ENCODE results near the gene CABLES1.
"Not testable (repeated sequence)": the region's sequence is repeated elsewhere in the genome, so short reads cannot be mapped to it uniquely, and the experiment has no call there.

CABLES1 gene

DNA sequence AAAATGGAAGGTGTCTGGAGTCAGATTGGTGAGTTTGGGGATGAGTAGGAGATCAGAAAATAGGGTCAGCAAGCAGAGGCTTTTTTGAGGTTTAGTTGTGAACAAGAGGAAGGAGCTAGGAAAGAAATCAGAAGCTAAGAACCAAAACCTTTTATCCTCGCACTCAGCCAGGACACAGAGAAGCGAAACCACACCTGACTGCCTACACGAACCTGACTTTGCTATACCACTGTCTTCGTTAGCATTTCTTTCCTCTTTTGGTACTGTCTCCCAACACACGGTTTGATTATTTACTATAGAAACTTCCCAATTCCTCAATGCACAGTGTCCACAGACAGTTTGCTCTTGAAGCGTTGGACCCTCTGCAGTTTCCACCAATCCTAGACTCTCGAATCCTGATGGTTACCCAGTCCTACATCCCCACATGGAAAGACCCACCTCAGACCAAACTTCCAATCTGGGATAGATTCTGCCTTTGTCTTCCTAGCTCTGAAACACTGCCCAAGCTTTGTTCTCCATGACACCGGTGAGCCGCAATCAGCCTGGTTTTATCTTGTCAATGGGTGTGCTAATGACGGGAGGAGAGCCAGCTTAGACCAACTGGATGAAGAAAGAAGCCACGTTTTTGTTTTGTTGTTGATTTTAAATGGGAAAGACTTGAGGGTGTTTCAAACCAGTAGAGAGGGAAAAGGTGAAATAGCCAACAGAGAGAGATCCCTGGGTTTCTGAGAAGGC, 137.4 kb downstream of the CABLES1 start:
- DNase-seq, result no peak

DNA sequence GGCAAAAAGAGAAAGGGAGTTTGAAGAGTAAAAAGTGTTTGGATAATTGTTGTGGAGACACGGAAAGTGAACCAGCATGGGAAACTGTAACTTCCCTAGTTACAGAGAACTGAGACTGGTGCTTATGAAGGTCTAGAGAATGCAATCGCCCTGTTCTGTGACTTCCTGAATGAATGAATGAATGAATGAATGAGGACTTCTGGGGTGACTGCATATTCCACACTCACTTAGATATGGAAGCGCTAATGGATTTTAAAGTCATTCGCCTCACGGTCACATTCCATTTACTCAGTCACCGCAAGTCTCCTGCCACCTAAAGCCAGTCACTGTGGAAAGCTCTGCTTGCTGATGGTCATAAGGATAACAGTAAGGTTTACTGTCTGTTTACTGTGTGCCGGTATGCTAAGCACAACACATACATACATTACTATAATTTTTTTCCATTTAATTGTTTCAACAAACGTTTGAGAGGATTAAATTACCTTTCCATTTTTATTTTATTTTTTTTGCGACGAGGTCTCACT, 138.2 kb downstream of the CABLES1 start:
- no peak for DNase-seq

DNA sequence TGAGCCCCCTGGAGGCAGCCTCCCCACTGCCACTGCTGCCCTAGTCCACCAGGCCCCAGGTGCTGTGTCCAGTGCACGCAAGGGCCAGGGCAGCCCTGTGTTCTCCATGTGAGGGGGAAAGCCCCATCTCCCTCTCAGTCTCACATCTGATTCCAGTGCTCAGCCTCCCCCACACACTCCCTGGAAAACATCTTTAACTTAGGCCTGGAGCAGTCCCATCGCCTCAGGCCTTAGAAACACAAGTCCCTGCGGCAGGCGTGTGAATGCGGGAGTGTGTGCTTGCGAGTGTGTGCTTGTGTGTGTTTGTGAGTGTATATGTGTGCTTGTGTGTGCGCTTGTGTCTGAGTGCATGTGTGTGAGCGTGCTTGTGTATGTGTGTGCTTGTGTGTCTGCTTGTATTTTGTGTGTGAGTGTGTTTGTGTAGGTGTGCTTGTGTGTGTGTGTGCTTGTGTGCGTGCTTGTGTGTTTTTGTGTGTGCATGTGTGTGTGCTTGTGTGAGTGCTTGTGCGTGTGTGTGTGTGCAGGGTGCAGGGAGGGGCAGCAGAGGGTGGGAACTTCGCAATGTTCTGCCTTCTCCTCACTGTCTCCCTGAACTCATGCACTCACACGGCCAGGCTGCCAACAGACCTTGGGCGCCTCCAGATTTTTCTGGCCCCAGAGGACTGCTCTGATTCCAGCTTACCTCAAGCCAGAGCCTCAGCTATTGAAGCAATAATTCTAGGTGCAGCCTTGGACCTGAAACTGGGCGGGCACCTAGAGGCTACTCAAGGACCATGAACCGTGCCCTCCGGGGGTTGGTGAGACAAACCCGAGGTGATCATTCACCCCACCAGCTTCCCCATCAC, 139.6 kb downstream of the CABLES1 start:
- DNase-seq, result no peak

DNA sequence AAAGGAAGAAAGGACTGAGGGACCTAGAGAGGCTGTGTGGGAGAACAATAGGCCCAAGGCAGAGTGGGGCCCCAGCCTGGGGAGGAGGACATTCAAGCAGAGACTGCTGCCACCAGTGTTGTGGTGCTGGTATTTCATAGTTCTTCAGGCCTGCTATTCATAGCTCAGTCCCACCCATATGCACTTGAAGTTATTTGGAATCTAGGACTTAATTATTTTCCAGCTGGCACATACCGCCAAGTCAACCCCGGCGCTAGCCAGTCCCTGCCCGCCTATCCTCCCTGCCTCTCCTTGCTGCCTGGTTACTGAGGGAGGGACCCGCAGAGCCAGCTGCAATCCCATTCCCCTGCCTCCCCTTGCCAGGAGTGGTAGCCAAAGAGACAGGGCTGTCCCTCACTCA, 141.2 kb downstream of the CABLES1 start:
- no peak for DNase-seq

DNA sequence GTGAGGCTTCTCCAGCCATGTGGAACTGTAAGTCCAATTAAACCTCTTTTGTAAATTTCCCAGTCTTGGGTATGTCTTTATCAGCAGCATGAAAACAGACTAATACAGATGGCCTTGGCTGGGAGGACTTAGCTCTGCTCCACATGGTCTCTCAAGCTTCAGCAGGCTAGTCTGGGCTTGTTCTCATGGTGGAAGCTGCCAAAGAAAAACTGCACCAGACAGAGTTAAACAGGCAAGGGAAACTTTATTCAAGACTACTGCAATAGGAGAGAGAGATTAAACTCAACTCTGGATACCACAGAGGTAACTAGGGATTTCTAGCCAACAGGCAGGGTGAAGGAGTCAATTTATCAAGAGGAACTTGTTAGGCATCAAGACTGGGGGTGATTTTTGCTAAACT, 142.1 kb downstream of the CABLES1 start:
- no peak for DNase-seq

DNA sequence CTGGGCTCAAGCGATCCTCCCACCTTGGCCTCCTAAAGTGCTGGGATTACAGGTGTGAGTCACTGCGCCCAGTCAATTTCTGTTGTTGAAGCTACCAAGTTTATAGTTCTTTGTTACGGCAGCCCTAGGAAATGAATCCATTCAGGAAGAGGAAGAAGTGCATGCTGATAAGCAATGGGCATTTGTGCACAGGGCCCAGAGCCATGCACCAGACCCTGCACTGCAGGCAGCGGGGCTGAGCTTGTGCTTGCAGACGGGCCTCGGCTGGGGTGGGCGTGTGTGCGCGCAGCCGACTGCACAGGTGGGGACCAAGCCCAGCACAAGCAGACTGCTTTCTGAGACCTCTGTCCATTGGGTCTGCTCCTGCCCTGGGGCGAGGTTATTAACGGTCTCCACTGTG, 144.6 kb downstream of the CABLES1 start:
- DNase-seq, result no peak

DNA sequence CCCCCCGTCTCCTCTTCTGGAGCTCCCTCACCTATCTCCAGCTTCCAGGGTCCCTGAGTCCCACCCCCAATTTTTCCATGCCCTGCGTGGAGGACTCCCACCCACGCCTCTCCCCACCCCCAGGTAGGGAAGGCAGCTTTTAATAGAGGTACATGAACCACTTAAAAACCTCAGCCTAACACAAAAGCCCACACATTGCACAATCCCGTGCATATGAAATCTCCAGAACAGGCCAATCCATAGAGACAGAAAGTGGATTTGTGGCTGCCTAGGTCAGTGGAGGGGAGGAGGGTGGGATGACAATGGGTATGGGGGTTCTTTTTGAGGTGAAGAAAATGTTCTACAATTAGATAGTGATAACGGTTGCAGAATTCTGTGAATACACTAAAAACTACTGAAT, 145.6 kb downstream of the CABLES1 start:
- no peak for DNase-seq

DNA sequence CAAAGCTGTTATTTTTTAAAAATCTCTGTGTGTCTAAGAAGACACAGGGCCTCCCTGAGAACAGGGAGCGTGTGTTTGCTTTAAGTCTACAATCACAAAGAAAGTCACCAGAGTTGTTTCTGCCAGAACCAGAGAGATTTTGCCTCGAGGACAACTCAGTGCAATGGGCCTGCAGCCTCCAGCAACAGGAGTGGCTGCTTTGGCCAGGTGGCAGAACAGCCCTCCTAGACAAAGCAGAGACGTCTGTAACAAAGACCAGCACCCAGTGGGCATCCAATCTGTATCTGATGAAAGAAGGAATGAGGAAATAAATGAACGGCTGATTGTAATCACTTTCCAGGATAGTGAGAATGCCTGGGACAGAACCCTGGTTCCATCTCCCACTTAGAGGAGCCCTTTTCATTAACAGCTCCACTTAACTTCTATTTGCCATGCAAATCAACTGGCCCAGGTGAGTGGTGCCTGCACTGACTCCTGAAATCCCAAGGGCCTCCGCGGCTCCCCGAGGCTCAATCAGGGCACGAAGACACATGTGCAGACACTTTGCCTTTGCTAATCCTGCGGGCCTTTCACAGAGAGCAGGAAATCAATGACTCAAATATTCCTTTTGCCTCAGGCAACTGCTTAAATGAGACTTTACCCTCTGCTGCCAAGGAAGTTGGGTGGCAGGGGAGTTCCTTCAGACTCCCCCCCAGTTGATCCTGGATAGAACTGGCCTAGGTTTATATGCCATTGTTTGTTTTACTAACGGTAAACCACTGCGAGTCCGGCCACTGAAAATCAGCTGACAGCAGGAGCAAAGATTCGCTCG, 146.5 kb downstream of the CABLES1 start:
- no peak for DNase-seq

DNA sequence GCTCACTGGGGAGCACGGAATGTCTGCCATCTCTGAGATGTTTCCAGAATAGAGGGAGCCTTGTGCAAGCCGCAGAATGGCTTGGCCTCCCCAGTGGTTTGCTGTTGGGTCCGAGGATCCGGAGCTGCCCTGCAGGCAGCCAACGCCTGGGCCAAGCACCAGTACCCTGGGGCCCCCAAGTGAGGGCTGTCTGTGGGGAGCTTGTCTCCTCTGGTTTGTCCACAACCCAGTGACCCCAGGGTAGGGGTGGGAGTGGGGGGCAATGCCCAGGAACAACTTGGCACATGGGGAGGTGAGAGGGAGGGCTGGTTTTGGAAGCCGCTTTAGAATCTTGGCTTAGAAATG, 147.1 kb downstream of the CABLES1 start:
- DNase-seq, result no peak

DNA sequence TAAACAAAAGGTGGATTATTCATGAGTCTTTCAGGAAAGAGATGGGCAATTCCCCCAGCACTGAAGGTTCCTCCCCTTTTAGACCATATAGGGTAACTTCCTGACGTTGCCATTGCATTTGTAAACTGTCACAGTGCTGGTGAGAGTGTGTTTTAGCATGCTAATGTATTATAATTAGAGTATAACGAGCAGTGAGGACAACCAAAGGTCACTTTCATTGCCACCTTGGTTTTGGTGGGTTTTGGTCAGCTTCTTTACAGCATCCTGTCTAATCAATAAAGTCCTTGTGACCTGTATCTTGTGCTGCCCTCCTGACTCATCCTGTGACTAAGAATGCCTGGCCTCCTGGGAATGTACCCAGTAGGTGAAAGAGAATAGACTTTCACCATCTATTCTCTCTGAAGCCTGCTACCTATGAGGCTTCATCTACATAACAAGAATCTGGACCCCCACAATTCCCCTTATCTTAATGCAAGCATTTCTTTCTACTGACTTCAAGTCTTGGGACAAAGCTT, 148.7 kb downstream of the CABLES1 start:
- DNase-seq, result no peak

DNA sequence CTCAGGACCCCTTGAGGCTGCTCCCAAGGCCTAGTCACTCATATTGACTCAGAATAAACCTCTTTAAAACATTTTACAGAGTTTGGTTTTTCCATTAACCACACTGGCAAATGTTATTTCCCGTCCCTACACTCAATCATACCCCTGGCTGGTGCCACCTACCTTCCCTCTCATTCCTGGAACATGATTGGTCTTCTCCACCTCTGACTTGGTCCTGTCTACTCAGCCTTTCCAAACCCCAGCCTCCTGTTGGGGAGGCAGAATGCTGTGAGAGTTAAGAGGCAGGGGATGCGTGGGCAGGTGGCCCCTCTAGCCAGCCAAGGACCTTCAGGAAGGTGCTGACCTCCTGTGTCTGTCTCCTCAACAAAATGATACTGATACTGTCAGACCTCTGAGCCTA, 149.3 kb downstream of the CABLES1 start:
- no peak for DNase-seq

DNA sequence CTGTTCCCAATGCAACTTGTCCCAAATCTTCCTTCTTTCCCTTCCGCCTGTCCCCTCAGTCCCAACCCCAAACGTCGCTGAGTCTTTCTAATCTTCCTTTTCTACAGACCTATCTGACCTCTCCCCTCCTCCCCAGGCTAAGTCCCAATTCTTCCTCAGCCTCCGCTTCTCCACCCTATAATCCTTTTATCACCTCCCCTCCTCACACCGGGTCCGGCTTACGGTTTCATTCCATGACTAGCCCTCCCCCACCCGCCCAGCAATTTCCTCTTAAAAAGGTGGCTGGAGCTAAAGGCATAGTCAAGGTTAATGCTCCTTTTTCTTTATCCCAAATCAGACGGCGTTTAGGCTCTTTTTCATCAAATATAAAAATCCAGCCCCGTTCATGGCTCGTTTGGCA, 150.3 kb downstream of the CABLES1 start:
- not testable (repeated sequence) for DNase-seq

DNA sequence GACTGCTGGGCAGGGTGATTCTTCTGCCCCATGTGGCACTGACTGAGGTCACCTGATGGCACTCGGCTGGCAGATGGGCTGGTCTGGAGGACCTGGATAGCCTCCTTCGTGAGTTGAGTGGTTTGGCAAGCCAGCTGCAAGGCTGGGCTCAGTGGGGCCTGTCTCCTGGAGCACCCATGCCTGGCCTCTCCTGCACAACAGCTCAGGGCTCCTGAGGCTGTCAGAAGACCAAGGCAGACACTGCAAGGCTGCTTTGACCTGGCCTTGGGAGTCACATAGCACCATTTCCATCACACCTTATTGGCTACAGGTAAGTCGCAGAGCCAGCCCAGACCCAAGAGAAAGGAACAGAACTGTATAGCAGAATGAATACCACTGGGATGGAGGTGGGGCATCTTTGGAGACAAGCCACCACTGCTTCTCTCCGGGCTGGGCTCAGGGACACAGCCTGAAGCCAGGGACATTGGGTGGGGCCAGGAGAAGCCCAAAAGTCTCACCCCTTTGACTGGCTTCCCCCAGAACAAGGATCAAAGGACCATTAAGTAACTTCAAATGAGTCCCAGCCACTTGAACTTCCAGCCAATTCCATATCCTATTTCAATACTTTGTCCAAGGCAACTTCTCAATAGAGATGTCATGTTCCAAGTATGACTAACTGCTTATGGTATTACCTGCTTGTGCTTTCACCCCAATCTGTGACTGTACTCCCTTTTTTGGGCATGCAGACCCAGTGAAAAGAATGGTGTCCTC, 156.3 kb downstream of the CABLES1 start:
- no peak for DNase-seq

DNA sequence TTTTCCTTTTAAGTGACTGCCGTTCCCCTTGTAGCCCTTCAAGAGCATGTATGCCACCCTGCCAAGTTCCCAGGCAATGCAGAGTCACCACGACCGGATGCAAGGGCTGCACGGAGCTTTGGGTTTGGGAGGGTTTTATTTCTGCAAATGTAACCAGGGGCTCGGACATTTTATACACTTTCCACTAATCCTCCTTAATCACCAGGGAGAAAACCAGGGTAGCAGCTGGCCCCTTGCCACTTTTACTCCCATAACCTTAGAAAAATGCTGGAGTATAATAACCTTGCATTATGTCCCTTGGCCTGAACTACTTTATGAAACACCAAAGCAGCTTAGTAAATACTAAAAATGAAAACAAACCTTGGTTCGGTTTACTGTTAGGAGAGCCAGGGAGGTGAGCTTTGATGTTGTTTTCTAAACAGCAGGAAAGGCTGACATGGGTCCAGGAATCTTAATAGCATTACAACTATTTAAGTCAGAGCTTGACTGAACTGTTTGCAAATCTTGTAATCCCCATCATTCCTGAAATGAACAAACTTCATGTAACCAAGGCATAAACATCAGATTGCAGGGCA, 165.0 kb downstream of the CABLES1 start:
- no peak for DNase-seq

DNA sequence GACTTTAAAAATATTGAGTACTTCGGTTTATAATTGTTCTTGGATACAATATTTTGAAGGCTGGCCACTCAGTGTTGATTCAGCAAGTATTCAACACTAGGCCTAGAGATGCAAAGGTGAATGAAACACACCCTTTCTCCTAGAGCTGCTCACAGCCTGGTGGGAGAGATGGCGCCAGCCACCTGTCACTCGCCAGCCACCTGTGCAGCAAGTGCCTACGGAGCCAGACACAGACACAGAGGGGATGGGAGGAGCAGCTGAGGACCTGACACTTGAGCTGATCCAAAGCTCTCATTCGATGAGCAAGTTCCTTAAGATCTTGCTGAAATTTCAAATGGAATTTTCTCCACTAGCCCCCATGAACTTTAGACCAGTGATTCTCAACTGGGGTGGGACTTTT, 166.7 kb downstream of the CABLES1 start:
- DNase-seq, result no peak

DNA sequence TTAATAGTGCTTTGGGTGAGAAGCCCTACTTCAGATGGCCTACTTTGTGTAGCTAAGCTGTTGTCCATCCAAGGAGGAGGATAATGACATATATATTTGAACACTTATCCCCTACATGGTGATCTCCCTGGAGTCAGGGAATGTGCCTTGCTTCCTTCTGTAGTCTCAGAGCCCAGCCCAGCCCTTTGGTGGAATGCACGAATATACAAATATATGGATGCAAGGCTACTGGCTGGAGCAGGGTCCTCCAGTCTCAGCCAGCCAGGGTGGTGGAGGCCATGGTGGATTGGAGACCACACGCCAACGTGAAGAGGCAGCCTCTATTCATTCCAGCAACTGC, 167.2 kb downstream of the CABLES1 start:
- DNase-seq, result no peak

DNA sequence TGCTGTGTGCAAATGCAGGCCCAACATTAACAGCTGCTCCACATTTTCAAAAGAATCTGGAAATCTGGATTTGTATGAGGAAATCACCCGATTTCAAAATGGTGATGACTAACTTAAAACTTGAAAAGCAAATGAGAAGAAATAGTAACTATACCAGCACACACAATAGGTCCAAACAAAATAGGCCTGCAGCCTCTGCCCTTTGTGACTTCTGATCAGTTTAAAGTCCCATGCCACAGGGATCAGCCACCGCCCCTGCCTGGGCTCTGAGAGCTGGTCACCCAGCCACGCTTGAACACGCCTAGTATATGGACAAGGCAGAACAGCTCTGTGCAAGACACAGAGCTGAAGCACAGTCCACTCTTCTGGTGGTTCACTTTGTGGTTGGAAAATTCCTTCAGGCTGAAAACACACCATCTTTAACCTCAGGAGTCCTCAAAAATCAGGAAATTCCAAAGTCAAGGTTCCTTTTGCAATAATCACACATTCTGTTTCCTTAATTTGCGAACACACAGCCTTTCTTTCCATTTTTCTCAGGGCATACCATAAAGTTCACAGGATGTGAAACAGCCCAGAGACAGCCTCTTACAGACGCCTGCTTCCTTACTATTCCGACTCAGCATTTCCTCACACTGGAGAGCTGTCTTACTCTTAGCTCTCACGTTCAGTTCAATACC, 167.7 kb downstream of the CABLES1 start:
- no peak for DNase-seq

DNA sequence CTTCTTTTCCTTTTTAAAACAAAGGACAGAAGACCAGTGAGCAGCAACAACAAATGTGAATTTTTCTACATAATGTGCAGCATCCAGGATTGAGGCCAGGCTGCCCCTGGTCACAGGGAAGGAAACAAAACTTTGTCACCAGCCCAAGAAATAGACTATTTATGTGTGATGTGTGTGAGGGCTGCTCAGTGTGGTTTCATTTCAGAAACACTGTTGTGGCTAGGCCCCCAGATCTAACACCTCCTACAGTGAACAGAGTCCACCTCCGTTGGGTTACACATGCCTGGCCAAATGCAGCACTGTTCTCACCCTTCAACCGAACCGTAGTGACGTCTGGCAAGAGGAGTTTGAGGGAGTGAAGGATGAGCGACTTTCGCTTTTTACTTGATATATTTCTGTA, 171.5 kb downstream of the CABLES1 start:
- DNase-seq, result peak; percentile 39

DNA sequence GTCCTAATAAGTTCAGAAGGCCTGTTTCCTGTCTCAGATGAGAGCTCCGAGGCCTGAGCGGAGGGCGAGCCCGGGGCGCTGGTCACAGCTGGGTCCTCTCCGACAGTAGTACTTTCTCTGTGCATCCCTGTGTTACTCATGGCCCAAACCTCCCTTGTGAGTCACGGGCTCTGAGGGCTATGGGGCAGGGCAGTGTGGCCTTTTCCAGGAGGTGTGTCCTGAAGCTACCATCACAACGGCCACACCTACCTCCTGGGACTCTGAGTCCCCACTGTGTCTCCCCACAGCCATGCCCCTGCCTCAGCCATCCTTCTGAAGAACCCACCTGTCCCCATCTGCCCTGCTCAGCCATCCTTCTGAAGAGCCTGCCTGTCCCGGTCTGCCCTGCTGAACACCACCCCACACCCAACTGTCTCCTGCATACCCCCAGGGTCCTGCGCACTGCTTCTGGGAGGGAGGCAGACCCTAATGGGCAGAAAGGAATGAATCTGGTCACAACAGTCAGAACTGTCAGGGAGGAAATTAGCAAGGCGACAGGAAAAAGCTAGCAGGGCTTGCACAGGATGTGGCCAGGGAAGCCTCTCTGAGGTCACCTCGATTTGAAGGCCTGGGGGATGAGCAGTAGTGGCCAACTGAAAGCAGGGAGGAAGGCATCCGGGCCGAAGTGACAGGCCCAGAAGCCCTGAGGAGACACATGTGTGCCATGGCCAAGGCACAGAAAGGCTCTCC, 172.4 kb downstream of the CABLES1 start:
- peak; percentile 24 for DNase-seq
